Measurements from ENCODE around the gene RBM48. TPM values are rescaled to one million over a fixed set of nuclear protein-coding genes. Genes with fewer than 3 reads are reported as not detected.

The RBM48 gene
- total and polyA plus RNA-seq, 2 of the 13 experiments (the other 11 are each of a cell fraction or from before 2014, with no cell fraction given): 7.2 to 12.2 TPM

GRCh38 chr7:92528188-92528957, at the start of gene RBM48, which contains the start of gene PEX1 (continued):
- no peak; the same call in 1 of the 2 replicates for TF ChIP-seq FUBP1 (CRISPR knock-in tag; IDR thresholded peaks at IDR 0.05; ENCODE audit: borderline replicate concordance)
- no peak; the same call in none of the 2 replicates for TF ChIP-seq ELF1 (CRISPR knock-in tag; IDR thresholded peaks at IDR 0.05)
- TF ChIP-seq ZNF7 (CRISPR knock-in tag; IDR thresholded peaks at IDR 0.05): no peak
- no peak; the same call in 1 of the 2 replicates for TF ChIP-seq ZNF607 (CRISPR knock-in tag; IDR thresholded peaks at IDR 0.05; ENCODE audit: borderline replicate concordance)
- no peak for TF ChIP-seq DBP (CRISPR knock-in tag; IDR thresholded peaks at IDR 0.05; ENCODE audit: not compliant biosample characterization)
- no peak; the same call in 1 of the 2 replicates for TF ChIP-seq SAFB2 (CRISPR knock-in tag; IDR thresholded peaks at IDR 0.05; ENCODE audit: borderline replicate concordance, low read depth)
- peak; percentile 47 for TF ChIP-seq HNRNPLL (IDR thresholded peaks at IDR 0.05; ENCODE audit: low read depth, low read length, poor library complexity, severe bottlenecking)
- TF ChIP-seq ZNF850 (CRISPR knock-in tag; conservative IDR thresholded peaks at IDR 0.05): no peak
- no peak for TF ChIP-seq U2AF2 (IDR thresholded peaks at IDR 0.05; ENCODE audit: low read depth, low read length)
- TF ChIP-seq ZFP82 (CRISPR knock-in tag; IDR thresholded peaks at IDR 0.05; ENCODE audit: borderline replicate concordance): peak; percentile 56; the same call in 1 of the 2 replicates
- TF ChIP-seq ZNF446 (CRISPR knock-in tag; IDR thresholded peaks at IDR 0.05): no peak
- TF ChIP-seq FOSL1 (CRISPR knock-in tag; IDR thresholded peaks at IDR 0.05; ENCODE audit: borderline replicate concordance): no peak
- no peak; the same call in 1 of the 2 replicates for TF ChIP-seq HES4 (CRISPR knock-in tag; IDR thresholded peaks at IDR 0.05; ENCODE audit: borderline replicate concordance)
- TF ChIP-seq SRSF1 (optimal IDR thresholded peaks at IDR 0.05; ENCODE audit: low read depth, low read length): no peak
- peak; percentile 55 for TF ChIP-seq MED1 (CRISPR knock-in tag; IDR thresholded peaks at IDR 0.05)
- no peak for TF ChIP-seq ATF2 (CRISPR knock-in tag; IDR thresholded peaks at IDR 0.05)
- TF ChIP-seq IKZF1 (IDR thresholded peaks at IDR 0.05): no peak
- peak; percentile 93 for TF ChIP-seq ZIK1 (CRISPR knock-in tag; IDR thresholded peaks at IDR 0.05; ENCODE audit: borderline replicate concordance, low read depth)
- TF ChIP-seq ZNF513 (CRISPR knock-in tag; conservative IDR thresholded peaks at IDR 0.05): no peak
